ENCODE results near the gene PLPP3.

The PLPP3 gene

DNA sequence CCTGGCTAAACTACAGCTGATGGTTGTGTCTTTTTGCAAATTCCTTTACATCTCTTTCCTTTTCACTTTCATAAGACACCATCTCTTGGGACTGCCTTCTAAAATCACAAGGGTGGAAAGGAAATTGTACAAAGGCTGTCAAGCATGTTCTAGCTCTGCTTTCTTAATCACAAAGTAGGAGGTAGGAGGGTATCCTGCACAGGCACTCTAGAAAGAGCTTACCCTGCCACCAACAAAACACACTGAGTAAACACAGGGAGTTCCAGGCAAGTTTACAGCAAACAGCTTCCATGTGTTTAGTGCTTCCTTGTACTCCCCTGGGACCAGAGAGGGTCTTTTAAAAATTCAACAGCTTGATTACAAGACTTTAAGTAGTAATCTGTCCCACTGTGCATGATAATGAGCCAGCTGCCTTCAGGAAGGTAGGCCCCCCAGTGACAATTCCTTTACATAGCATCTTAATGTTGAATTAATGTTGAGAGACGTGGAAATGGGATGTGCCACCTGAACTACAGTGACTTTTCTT lies 2.4 kb downstream of the PLPP3 start:
- peak; percentile 51 for DNase-seq (ENCODE audit: low spot score)

DNA sequence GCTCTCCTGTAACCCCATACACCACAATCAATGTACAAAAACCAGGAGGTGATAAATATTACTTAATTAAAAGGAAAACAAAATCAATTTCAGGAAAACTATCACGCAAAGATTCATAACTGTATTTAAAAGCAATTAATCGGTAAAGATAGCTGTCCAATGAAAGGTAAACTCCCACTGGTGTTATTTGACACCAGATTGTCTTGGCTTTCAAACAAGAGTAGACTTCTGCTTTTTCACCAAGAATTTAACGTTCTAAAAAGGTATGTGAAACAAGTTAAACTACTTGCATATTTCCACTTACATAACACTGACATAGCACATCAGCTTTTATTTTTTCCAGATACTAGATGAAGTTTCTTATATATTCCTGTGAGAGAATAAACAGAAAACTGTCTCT lies 3.5 kb downstream of the PLPP3 start:
- no peak for DNase-seq (ENCODE audit: low spot score)

DNA sequence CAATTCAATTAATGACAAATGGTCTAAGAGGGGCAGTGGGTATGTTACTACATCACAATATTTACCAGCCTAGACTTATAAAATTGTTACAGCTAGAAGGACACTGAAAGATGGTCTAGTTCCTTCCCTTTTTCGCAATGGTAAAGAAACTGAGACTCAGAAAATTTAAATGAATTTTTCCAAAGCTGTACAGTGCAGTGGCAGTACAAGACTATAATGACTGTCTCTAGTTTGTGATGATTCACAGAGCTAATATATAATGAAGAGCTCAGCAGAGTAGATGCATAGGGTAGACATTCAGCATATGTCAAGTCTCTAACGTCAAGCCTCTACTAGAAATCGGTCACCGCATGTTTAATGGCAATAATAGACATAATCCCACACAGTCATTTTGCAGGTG lies 4.6 kb downstream of the PLPP3 start:
- no peak for DNase-seq (ENCODE audit: low spot score)

DNA sequence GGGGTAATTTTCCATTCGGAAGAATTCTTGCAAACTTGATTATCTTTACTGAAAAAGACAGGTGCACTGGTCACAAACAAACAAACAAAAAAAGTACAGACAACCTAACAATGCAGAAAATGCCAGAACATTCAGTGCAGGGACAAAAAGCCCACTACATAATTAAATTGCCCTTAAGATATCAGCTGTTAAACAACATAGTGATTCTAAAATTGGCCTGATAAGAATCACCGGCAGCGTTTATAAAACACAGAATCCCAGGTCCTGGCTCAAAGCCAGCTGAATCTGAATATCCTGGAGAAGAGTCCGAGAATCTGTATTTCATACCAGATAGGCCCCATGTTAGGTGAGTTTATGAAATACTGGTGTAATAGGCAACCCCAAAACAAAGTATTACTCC lies 6.1 kb downstream of the PLPP3 start:
- no peak for DNase-seq (ENCODE audit: low spot score)

DNA sequence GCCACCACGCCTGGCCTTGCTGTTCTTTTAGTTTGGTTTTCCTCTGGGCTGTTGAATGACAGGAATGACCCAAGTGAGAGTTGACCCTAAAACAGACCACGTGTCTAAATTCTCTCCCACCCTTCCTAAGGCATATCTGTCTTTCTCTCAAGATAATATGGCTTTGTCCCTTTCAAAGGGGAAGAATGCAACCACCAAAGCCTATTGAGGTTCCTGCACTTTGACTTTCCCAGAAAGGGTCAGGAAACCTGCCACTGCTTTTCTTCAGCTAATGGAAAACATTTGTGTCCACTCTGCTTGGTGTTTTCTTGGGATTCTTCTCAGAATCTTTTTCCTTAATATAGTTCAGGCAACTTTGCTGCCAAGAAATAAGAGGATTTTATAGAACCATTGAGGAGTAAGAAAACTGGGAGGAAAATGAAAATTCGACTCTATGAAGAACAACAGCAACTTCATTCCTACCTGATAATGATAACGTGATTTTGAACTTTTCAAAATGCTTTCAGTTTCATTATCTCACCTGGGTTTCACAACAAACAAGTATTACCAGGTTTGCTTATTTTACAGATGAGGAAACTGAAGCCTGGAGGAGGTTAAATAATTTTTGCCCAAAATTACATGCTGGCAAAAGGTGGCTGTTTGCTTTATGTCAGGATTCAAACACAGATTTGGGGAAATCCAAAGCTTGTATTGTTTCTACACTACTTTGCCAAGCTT lies 6.9 kb downstream of the PLPP3 start:
- no peak for DNase-seq (ENCODE audit: low spot score)

DNA sequence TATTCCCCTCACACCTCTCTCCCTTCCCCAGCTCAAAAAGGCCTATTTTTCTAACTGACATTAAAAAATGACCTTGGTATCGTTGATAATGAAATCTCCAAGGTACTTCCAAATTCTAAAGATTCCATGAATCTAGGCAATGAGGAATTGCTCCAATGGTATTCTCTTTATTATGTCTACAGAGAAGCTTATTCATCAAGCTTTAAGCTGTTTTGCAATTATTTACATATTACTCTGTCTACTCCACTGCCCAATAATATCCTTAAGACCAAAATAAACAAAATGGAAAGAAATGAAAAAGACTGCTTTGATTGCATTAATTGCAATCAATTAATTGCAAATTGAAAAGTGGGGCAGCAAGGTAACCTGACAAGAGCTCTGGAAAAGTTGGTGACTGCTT lies 7.9 kb downstream of the PLPP3 start:
- DNase-seq (ENCODE audit: low spot score) = no peak

DNA sequence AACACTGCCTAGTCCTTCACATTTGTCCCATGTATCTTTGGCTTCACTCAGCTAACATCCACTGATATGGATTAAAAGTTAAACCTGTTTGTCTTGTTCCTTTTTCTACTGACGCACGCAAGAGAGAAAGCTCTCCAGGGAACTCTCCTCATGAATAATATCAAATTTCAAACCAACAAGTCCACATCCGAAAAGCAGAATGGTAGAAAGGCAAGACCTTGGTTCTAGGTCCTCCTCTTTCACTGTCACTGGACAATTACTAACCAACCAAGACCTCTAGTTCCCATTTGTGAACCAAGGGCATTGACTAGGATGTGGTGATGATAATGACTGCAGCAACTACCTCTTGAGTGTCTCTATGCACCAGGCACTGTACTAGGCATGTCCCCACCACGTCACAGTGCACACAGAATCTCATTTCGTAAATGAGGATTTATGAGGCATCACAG lies 8.4 kb downstream of the PLPP3 start:
- no peak for DNase-seq (ENCODE audit: low spot score)

DNA sequence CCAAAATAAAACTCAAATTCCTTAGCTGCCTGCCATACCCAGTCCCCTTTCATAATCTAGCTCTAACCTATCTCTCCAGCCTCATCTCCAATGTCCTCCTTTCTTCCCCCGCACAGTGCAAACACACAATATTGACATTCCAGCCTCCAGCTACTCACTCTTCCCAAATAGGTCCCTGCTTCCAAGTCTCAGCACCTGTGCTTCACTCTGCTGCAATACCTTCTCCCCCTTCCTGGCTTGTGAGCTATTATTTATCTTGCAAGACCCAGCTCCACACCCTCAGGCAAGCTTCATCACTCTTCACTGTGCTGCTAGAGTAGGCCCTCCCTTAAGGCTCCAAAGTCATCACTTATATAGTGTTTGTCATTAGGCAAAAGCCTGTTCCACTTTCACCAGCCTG lies 9.7 kb downstream of the PLPP3 start:
- no peak for DNase-seq (ENCODE audit: low spot score)

DNA sequence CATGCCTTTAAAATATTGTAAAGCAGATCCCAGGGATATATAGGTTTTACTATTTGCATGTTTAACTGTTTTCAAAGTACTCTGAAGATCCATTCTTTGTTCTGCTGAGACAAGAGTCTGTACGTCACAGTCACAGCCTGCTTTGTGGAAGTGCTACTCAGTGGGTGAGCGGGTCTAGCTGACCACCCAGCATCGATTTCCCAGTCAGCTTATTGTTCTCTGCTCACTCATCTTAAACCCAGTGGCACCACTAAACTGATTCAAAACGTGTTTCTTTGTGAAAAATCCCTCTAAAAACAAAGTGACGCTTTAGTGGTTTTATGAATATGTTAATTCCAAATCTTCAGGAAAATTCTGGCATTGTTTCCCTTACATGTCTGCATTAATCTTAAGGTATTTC lies 12.4 kb downstream of the PLPP3 start:
- no peak for DNase-seq (ENCODE audit: low spot score)

DNA sequence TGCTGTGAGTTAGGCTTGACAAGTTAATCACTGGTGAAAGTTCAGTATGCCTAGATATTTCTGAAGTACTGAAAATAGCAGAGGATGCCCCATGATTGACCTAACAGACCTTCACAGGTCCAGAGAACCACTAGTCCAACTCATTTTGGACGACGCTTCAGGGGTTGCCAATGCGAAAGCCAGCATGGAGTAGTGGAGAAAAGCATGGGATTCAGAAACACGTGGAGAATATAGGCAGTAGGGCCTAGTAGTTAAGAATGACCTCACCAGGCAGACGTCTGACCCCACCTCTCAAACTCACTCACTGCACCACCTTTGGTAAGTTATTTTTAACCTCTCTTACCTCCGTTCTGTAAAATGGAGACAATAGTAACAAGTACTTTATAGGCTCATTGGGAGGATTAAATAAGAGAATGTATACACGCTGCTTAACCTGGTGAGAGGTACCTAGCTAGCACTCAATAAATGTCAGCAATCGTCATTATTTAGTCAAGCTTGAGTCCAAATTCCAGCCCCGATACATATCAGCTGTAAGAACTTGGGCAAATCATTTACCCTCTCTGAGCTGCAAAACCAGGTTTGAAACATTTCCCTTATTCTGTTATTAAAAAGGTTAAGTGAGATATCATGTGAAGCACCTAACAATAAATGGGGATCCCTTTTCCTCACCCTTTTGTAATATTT lies 13.2 kb downstream of the PLPP3 start:
- DNase-seq (ENCODE audit: low spot score) = no peak

DNA sequence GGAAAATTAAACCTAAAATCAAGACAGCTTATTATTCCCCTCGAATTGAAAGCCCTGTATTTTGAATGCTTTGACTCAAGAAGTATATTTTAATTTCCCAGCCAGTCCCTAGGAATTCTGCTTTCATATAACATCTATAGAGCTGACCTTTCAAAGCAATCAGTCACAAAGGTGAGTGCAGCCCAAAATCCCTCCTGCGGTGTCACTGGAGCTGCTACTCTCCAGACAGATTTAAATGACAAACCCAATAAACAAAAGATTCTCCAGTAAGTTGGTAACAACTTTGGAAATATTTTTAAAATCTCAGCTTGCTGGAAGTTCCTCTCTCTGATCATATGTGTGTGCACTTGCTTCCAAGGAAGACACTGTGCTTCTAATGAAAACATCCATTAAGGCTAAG lies 14.7 kb downstream of the PLPP3 start:
- DNase-seq (ENCODE audit: low spot score) = no peak

DNA sequence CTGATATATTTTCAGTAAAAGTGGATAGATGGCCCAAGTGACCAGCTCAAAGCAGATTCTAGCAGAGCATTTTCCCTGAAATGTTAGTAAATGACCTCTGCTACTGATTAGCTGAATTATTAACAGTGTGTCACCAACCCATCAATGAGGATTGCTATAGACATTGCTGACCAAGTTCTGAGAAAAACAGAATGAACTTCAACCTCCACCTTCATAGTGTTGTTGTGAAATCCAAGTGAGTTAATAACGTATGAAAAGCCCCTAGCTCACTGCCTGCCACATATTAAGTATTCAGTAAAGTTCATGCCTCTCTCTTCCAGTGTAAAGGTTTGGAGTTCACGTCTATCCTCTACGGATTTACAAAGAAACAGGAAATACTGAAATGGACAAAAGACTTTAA lies 15.8 kb downstream of the PLPP3 start:
- DNase-seq (ENCODE audit: low spot score) = no peak

DNA sequence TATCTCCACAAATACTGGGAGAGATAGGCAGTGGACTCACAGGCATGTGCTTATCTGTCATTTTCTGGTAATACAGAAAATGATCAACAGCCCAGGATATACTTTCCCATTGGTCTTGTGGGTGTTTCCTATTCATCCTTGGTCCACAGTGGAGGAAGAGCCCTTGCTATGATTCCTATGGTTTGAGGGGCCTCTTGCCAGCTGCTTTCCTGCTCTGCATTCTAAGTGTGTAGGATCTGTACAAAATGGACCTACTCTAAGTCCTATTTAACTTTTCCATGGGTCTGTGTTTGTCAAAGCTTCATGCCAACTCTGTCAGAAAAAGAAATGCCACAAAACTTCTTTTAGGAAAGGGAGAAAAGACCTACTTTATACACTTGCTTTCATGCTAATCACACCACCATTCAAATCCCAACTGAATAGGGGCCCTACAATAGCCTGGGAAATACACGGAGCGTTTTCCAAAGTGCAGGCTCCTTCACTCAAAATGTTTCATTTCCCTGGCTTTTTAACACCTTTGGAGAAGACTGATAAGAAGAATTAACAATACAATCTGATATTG lies 16.4 kb downstream of the PLPP3 start:
- DNase-seq (ENCODE audit: low spot score) = no peak

DNA sequence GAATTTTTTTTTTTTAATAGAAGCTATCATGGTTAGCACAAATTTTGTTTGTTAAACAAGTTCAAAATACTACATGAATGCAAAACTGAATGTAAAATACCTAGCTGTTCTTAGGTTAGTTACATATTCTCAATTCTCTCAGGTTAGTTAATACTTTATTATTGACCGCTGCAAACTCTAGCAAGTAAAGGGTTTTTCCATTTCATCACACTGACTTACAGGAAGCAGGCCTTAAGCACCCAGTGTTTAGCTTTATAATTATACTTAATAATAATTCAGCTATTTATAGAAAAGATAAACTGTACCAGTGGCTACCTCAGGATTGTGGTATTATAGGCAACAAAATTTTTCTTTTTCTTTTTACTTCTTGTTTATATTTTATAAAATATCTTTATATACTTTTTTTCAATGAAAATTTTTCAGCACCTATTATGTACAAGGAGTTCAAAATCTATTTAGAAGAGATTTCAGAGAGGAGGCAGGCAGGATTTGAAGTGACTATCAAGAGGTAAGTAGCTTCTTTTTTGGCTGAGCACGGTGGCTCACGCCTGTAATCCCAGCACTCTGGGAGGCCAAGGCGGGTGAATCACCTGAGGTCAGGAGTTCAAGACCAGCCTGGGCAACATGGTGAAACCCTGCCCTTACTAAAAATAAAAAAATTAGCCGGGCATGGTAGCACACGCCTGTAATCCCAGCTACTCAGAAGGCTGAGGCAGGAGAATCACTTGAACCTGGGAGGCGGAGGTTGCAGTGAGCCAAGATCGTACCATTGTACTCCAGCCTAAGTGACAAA lies 17.9 kb downstream of the PLPP3 start:
- DNase-seq (ENCODE audit: low spot score) = no peak

DNA sequence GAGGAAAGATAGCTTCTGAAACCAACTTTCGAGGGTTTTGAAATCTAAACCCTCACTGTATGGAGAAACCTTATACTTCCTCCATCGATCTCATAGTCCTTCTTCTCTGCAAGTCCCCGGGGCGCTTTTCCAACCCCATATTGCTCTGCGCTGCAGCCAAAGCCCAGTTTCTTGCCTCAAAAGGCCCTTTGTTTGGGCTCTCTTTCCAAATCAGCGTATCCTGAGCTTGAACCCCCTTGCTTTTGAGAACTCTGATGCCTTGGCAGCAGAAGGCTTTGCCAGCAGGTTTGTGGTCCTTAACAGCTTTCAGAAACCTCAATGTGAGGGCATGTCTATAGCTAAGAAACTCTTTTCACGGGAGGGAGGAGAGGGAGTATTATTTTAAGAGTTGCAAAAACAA lies 21.6 kb downstream of the PLPP3 start:
- no peak for DNase-seq (ENCODE audit: low spot score)

DNA sequence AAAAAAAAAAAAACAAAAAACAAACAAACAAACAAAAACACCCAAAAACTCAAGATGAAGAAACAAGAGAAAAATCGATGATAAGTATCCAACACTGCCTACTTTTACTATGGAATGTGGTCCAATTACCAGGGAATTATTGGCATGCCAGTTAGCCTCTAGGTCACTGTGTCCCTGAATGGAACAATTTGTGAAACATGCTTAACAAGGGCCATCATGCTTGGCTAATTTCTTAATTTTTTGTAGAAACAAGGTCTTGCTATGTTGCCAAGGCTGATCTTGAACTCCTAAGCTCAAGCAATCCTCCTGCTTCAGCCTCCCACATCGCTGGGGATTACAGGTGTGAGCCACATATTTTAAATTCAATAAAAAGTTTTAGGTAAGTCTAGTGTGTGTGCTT lies 23.9 kb downstream of the PLPP3 start:
- no peak for DNase-seq (ENCODE audit: low spot score)

DNA sequence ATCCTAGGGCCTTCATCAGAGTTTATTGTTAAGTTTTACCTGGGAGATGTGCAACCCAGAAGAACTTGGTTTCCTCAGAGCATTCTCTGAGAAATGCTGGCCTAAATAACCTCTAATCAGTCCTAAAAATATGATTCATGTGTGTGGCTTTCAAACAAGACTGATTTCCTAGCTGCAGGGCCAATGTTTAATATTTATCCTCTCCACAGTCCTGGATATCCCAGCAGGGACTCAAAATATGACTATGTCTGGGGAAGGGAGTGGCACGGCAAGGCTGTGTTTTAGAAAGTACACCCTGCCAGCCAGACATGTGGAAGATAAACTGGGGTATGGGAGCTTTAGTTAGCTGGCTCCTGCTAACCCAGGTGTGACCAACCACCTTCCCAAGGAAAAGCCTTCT lies 26.3 kb downstream of the PLPP3 start:
- DNase-seq (ENCODE audit: low spot score) = no peak

DNA sequence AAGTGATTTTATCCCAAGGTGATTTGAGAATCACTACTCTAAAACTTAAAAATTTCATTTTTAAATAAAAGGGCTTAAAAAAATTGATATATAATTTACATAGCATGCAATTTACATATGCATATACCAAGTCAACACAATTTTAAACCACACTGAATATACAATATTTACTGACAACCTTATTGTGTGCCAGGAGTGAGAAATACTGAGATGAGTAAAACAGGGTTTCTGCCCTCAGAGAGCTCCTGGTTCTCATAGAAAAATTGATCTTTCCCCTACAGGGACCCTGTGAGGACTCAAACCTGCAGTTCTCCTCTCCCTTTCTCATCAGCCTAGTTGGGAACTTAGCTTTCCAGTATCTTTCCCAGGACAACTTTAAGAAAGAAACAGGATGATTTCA lies 27.0 kb downstream of the PLPP3 start:
- DNase-seq (ENCODE audit: low spot score) = no peak

DNA sequence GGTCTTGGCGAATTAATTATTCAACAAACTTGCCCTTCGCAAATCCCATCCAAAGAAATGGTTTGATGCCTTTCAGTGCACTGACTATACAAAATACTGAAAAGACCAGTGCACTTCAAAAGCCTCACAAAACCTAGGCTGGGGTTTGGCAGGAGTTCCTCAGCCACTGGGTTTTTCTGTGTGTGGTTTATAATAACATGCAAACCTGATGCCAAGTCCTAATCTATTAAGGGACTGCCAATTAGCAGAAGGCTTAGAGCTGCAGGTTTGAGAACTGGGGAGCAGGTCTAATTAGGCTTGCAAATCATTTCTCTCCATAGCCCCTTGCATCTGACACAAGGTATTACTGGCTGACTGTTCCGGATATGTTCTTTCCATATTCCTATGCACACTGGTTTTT lies 27.7 kb downstream of the PLPP3 start:
- no peak for DNase-seq (ENCODE audit: low spot score)

DNA sequence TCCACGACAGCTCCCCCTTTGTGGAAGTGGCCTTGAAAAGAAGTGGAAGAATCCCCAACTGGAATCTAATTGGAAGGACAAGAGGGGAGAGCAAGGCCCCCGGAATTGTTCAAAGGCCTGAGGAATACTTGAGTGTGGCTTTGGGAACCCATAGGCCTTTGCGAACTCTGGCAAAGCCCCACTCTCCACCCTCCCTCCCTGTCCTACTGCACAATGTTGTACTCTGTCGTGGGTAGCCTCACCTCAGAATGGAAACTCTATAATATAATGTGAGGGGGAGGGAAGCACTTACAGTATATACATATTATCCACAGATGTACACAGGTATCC lies 28.5 kb downstream of the PLPP3 start:
- DNase-seq (ENCODE audit: low spot score) = no peak

DNA sequence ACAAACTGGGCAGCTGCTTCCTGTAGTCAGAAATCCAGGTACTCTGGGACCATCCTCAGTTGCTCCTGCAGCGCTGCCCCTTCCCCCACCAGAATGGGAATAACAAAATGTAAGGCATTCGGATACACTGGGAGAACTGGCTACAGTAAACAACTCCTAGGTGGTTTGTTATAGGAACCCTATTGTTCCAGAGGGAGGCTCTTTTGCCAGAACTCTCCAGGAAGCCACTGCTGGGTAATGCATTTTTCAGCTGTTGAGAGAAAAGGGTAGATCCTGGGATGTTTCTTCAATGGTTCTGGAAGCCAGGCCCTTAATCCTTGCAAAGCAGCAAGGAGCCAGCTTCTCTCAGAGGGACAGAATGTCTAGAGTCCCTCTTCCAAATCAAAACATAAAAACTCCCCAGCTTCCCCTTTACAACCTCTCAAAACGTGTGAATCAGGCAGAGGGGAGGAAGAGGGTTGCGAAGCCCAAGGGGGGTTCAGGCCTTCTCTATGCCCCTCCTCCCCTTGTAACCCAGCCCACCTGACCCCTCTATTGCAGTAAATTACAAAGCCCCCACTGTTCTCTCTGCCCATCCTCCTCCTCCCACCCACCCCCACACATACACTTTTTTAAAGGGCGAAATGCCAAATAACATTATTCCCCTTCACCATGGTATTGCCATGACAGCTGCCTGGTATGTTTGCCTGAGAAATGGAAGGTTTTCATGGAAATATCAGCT lies 29.1 kb downstream of the PLPP3 start:
- DNase-seq (ENCODE audit: low spot score) = no peak

DNA sequence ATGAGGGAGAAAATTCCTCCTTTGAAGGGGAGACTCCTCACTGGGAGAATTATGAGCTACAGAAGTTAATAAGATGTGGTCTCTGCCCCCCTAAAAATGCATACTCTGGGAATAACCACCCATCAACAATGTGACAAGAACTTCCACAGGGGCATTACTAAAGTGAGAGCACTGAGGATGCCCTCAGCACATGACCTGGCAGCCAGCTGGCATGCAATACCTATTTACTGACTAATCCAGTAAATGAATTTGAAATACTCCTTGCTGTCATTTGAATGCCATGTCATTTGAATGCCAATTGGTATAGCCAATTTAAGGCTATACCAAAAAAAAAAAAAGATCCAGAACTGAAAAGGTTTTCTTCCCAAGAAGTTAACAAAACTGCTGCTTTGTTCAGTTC lies 30.8 kb downstream of the PLPP3 start:
- no peak for DNase-seq (ENCODE audit: low spot score)

Data from germinal center (tissue), 1 donor.